Posterior cingulate gyrus (tissue), 11 donors: ENCODE results near the gene PHF21A.
"Not testable (repeated sequence)": the region's sequence is repeated elsewhere in the genome, so short reads cannot be mapped to it uniquely, and the experiment has no call there.

ENCODE experiments used
- DNase-seq, 10 donors: peaks; one replicate each; pipeline versions ENCODE4 v3.0.0 to v3.0.0-alpha.2; 2020 to 2021; ENCODE audit warnings: mixed read lengths in 3 of 10
- intact Hi-C: fragments of 100-400 bp; cut with DNase I; formaldehyde crosslinking; loops from one replicate; pipeline ENCODE4 v1.15.1; 2023

Gene PHF21A

DNA sequence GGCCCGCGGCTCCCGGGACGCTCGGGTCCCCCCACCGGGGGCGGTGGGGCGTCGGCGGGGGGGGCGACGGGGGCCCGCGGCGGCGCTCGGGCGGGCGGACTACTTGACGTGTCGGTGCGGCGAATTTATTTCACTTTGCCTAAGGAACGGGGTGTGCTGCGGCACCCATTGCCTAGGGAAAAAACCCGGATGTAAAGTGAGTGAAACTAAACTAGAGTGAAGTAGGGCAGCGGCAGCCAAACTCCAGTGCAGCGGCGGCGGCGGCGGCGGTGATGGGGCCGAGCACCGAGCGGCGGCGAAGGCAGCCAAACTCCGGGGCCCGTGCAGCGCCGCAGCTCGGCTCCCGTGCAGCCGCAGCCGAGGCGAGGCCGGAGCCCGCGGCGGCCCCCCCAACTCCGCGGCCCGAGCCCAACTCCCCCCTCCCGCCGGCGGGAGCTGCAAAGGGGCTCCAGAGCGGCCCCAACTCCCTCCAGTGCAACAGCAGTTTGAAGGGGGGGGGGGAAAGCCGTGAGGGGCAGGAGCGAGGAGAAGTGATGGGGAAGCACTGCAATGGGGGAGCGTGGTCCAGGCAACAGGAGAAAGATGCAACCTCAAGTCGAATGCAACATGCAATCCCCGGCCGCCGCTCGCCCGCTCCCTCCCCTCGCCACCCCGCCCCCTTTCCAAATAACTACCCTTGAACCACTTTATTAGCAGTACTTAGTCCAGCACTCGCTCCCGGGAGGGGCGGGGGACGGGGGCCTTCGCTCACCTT lies 647 bp upstream of the PHF21A start:
- intact Hi-C loops, result loop anchor here (5.0 kb wide), 1 partner anchor 120 kb away; no protein-coding TSS in a partner anchor
- DNase-seq, result peak; percentile 58 to 94 (median 66)

DNA sequence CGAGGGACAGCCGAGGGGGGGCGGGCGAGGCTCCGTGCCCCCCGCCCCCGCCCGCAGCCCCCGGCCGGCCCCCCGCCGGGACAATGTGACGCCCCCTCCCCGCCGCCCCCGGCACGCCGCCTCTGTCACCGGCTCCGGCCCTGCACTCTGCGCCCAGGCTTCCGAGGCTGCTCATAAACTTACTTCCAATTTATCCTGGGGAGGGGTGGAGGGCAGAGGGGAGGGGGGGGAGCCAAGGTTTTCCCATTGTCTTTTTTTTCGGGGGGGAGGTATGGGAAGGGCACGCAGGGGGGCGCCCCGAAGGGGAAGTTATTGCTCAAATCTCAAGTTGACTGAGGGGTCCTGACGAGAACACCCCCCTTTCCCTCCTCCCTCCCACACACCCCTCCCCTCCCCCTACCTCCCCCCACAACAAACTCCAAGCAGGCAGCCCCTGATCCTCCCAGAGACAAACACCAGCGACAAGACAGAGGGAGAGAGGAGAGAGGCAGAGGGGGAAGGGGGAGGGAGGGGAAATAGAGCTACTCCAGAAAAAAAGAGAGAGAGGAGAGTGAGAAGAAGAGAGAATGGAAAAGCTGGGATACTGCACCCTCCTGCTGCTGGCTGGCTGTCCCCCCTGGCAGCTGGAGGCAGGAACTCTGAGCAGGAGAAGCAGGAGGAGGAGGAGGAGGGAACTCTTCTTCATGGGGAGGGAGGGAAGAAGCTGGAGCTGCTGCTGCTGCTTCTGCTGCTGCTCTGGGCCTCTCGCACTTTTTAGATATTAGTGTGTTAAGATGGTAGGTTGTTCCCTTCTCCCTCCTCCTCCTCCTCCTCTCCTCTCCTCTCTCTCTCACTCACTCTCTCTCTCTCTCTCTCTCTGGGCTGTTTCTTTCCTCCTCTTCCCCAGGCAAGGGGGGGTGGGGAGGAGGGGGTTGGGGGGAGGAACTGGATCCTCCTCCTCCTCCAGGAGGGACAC lies 631 bp downstream of the PHF21A start:
- intact Hi-C loops, result loop anchor here (5.0 kb wide), 1 partner anchor 122 kb away; no protein-coding TSS in a partner anchor
- DNase-seq, result peak in 8 of 10 donors; percentile 25 to 87 (median 45)

DNA sequence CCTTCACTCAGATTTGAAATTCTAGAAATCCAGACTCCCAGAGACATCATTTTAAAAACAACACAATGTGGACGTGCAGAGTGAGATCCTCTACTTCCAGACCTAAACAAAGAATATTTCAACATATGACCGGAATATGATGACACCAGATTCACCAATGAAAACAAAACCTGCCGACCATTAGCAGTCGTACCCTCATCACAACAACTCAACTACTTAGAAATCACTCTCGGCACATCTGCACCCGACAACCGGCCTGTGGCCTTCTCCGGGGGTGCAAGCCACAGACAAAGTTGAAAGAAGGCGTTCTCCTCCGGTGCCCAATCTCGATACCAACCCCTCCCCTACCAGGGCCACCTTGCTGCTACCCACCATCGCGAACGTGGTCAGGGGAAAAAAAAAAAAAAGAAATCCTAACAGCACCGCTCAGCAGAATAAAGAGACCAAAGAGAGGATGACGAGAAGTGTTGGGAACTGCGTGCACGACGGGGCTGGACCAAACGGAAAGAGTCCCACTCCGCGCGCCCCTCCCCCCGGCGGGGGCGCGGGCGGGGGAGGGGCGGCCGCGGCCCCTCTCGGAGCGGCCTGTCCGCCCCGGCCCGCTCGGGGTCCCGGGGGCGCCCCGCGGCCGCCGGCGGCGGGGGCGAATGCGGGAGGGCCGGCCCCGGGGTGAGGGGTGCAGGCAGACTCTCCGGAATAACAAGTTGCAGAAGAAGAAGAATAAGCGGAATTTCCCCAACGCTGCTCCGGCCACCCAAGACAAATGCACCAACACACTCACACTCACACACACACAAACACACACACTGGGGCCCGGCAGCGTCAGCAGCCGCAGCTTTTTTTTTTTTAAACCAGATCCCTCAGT lies 1.7 kb downstream of the PHF21A start:
- intact Hi-C loops, result loop anchor here (5.0 kb wide), 1 partner anchor 123 kb away; no protein-coding TSS in a partner anchor

DNA sequence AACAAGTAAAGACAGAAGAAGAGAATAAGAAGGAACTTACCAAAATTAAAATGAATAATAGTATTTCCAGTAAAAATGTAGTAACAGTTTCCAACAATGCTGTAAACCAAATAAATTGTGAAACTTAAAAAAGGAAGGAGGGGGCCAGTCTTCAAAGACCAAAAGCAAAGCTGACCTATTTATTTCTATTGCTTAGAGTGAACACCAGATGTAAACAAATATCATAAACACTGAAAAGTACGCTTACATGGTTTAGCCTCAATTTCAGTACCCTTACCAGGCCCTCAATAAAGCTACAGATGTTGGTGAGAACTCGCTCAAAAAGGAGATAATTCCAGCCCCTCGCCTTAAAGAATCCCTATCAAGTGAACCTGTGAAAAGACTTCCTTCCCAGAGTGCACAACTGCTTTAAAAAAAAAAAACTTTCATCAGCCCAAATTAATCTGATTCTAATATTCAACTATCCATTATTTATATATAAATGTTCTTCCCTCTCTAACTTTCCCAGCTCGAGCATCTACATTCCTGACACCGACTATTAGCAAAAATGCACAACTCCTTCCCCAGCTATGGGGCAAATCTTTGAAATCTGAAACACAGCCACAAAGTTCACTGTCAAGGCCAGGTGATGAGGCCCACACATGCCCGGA lies 2.4 kb downstream of the PHF21A start:
- intact Hi-C loops, result no loop called here
- no peak for DNase-seq

More for the DNA sequence above, 1.7 kb downstream of the PHF21A start:
- peak in 7 of 10 donors; percentile 25 to 88 (median 34) for DNase-seq

DNA sequence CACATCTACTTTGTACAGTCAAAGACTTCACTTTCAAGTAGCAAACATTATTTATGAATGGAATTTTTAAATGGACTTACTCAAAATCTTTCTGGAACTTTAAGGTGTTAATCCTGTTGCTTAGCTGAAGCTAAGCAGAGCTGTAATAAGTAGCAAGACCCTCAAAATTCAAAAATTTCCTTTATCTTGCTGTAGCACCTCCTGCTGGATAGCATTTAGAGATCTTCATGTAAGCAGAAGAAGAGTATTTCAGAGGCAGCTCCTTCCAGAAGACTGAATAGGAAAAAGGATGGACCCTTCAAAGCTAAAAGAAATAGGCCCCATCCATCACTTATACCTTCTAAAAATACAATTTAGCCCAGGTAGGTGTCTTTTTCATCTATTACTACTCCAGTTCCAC lies 3.4 kb downstream of the PHF21A start:
- intact Hi-C loops, result no loop called here
- no peak for DNase-seq

DNA sequence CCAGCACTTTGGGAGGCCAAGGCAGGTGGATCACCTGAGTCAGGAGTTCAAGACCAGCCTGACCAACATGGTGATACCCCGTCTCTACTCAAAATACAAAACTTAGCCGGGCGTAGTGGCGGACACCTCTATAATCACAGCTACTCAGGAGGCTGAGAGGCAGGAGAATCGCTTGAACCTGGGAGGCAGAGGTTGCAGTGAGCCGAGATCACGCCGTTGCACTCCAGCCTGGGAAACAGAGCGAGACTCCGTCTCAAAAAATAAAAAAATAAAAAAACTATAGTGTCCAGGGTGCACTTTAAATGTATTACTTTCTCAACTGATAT lies 4.6 kb downstream of the PHF21A start:
- intact Hi-C loops, DNase-seq: not testable (repeated sequence)

DNA sequence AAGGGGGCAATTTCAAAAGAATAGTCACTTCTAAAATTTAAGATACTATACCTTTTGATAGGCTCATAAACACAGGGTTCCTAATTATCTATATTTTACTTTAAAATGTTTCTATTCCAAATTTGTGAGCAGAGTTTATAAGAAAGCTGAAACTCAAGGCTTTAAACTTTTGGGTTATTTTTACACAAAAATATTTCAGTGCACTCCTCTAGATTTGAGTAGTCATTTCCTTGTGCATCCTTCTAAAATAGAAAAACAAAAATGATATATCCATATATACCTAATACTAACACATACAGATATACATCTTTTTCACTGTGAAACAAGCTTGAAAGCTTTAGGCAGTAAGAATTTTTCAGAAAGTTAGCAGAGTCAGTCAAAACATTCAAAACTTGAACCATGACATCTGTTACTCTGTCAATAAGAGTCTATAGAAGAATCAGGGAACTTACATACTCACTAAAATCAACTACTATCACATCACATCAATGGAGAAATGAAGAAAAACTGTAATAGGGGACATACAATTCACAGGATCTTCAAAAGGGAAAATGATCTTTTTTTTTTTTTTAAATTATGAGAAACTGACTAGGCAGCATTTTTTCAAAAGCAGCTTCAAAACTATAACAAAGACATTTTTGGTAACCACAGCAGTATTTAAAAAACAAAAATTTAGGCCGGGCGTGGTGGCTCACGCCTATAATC lies 5.1 kb downstream of the PHF21A start:
- DNase-seq, result no peak
- intact Hi-C loops, result no loop called here

DNA sequence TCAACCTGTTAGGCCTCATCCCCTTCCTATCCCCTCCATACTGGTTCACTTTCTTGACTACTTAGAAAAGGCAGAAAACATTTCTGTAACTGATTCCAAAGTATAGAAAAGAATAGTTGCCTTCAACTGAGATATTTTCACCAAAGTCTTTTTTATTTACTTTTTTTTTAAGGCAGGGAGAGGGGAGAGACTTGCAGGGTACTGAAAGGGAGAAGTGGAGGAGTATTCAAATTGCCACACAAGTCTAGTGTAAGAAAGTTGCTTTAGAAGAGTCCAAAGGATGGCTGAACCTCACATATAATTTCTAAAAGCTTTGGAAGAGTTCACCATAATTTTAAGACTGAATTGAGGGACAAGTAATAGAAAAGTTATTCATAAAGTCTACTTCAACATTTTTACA lies 6.3 kb downstream of the PHF21A start:
- DNase-seq, result no peak
- intact Hi-C loops, result no loop called here

DNA sequence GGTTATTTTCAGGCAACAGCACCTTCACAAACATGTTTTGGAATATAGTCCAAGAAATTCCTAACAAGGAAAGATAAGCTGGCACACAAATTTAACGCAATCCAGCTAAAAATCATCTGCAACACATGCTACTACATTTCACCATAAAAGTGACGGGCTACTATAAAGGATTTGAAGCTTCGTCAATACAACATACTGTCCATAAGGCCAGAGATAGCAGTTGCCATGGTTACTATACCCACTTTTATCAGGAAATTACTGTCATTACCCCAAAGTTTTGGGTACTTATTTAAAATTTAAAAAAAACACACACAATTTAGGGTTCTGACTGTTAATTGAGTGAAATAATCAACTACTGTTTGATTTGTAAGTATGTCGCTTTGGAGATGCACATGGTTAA lies 6.9 kb downstream of the PHF21A start:
- intact Hi-C loops, result no loop called here
- DNase-seq, result no peak

DNA sequence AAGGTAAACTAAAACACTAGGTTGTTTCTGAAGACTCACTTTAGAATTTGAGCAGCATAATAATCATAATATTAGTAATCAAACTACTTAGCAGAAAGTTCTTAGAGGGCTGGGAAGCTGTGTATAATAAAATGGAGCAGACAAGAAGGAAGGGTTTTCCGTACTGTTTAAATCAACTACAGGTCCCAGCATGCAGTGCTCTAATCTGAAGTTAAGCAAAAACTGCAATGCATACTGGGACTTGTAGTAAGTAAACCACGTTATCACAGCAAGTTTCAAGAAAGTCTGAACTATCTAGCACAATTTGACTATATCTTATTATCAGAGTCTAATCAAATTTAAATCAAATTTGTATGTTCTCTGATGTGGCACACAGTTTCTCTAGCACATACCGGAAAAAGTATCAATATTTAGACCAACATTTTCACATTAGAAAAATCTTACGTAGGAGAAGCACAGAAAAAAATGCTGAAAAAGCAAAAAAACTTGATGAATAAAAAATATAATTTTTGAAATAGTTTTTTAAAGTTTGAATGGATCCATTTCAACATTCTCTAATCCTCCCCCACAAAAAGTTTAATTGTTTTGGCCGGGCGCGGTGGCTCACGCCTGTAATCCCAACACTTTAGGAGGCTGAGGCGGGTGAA lies 8.2 kb downstream of the PHF21A start:
- DNase-seq, result no peak
- intact Hi-C loops, result no loop called here

DNA sequence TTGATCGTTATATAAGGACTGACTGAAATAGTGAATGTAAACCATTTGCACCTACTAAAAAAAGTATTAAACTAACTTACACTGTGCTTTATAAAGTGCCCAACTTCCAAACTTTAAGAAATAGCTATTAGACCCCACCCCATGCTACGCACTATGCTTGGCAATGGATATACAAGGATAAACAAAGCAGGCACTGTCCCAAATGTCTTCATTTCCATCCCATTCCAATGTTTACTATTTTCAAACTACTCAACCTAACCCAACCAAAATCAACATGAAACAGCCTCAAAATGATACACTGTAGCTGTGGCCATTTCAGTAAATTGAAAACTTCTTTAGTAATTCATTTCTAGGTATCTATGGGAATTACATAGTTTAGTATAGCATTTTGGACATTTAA lies 12.5 kb downstream of the PHF21A start:
- intact Hi-C loops, result no loop called here

DNA sequence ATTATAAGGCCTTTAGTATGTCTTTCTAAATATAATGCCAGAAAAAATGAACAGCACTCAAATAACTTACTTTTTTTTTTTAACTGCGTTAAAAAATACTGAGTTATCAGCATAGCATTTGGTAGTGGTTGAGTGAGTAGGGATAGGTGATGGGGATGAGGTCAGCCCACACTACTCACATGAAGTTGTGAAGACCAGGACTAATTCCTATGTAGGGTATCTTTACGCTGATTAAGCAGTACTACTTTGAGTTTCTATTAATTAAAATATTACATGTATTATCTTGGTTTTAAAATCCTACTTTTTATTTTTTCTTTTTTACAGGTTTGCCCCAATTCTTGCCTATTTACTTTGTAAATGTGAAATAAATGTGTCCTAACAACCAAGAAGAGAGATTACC lies 13.5 kb downstream of the PHF21A start:
- DNase-seq, result no peak
- intact Hi-C loops, result no loop called here

More for the DNA sequence above, 12.5 kb downstream of the PHF21A start:
- DNase-seq, result no peak

DNA sequence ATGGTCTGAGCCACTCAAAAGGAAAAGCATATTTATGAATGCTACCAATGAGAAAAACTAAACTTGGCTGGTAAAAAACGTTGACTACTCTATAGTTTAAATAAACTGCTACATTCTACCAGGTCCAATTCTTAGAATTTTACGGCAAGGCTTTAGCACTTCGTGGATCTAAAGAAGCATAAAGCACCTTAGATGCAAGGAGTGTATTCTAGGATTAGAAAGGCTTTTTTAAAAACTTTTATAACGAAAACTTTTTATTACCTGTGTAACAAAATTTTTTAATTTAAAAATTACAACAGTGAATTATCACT lies 13.9 kb downstream of the PHF21A start:
- no peak for DNase-seq
- intact Hi-C loops, result no loop called here

DNA sequence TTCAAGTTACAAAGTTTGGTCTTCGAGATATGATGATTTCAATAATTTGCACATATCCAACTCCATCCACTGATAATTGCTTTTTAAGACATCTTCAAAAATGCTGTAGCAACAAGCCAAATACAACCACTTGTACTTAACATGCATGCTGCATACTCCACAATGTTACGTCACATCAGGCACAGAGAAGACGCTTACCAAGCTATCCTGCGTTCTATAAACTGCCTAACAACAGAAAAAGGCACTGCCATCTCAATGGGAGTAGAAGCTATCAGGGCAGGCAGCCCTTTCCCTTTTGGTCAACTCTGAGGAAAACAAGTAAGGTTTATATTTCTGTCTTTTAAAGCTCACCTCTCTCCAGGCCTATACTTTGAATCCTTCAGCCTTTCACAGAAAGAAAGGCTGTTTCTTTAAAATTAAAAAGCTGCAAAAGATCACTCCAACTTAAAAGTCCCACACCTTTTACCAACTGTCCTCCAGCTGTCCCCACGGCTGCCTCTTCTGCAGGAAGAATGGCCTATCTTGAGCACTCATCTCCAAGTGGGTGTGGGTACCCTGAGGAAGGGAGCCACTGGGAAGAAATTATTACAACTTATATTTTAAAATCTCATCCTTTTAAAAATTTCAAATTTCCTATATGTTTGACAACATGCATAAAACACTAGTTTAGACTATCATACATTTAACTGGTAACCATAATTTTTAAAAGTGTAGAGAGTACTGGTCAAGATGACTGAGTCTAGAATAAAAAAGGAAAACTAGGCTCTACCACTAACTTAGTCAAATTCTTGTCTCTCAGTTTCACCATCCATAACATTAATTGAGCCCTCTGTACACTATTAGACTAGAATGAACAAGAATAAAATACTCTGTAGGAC lies 14.5 kb downstream of the PHF21A start:
- intact Hi-C loops, result no loop called here
- no peak for DNase-seq

DNA sequence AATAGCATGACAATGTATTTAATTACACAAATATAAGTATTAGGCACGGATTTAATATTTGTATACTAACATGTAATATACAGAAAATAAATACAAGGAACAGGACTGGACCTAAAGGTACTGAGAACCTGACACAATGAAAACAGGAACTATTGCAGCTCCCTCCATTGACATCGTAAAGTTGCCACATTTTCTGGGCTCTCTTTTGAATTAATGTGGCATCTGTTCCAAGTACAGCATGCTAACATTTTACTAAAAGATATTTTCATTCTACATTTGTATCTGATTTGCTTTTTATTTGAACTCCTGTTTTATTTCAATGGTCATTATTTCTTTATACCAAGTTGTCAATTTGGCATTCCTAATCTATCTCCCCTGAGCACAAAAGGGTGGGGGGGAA lies 15.3 kb downstream of the PHF21A start:
- no peak for DNase-seq
- intact Hi-C loops, result no loop called here

DNA sequence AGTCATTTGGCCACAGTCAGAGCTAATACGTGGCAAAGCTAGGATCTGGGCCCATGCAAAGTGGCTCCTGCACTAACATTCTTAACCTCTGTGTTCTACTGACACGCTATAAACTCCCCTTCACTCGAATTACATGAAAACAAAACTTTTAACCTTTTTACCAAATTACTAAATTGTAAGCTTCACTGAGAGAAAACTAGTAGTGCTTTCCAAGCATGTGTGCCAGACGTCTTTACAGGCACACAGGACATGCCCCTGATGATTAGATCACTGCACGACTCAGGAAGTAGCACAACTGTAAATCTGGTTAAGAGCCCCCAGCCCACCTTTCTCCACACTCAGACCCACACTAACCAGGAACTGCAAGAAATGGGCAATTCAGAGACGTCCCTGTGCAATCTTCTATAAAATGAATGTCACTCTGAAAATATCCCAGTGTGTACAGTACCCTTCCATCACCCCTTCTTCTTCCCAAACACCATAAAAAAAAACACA lies 16.1 kb downstream of the PHF21A start:
- intact Hi-C loops, result no loop called here
- DNase-seq, result no peak

DNA sequence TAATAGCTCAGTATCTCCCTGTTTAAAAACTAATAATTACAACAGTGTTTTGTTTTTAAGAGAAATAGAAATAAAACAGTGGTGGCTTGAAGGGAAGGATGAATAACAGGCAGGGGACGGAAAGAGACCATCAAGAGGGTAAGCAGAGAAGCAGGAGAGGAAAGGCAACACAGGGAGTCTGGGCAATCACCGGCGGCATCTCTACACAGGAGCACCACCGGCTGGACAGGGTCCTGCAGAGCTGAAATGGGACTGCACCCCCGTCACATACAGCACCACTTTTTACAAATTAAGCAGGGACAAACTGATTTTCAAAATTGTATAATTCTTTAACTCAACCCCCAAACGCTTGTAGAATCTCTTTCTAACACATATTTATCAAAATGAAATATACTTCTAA lies 18.4 kb downstream of the PHF21A start:
- no peak for DNase-seq
- intact Hi-C loops, result no loop called here

DNA sequence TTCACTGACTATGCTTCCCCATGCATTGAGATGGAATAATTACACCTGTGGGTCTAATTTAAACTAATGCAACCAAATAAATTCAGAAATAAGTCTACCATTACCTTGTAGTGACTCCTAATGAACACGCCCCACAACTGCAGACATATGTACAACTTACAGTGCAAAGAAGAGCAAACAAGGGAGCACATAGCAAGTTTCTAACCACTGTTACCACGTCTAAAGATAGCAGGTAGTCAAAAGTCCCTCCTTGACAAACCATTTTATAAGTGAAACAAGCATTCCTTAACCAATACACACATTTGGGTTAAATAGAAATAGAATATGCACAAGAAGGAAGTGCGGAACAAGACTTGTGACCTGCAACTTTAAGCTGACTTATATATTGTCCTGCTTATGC lies 20.6 kb downstream of the PHF21A start:
- intact Hi-C loops, result no loop called here
- DNase-seq, result no peak
